GM12801 (cell line): ENCODE measurements around the gene PTBP3.

Experiments used
- CTCF ChIP-seq: IDR thresholded peaks from one replicate; pipeline ENCODE4 v1.5.1; 2011; ENCODE audit warnings: control low read depth; ENCODE audit not compliant: insufficient read length; ENCODE audit errors: extremely low read depth

PTBP3 gene

GRCh38 chr9:112175796-112176315 lies 157.6 kb downstream of the PTBP3 start:
- no peak for TF ChIP-seq CTCF

GRCh38 chr9:112174965-112175795 lies 158.2 kb downstream of the PTBP3 start, which contains the start of gene SUSD1:
TSS of gene SUSD1 (minus strand) at chr9:112175297. CDS start at chr9:112175235, 62 bp downstream.
- no peak for TF ChIP-seq CTCF

GRCh38 chr9:112174222-112174964 lies 159.0 kb downstream of the PTBP3 start:
- no peak for TF ChIP-seq CTCF

GRCh38 chr9:112173489-112174221 lies 159.8 kb downstream of the PTBP3 start:
- no peak for TF ChIP-seq CTCF

- no peak for TF ChIP-seq CTCF
Observed at GRCh38 chr9:112170968-112171367, 162.5 kb downstream of the PTBP3 start.

GRCh38 chr9:112170235-112170634 lies 163.2 kb downstream of the PTBP3 start:
- TF ChIP-seq CTCF = no peak

- TF ChIP-seq CTCF = no peak
Observed at GRCh38 chr9:112169368-112169767, 164.1 kb downstream of the PTBP3 start.
